ENCODE results near the gene EPB41L4B. TPM values are rescaled to one million over a fixed set of nuclear protein-coding genes. Genes with fewer than 3 reads are reported as not detected.
"Not testable (repeated sequence)": the region's sequence is repeated elsewhere in the genome, so short reads cannot be mapped to it uniquely, and the experiment has no call there.

The EPB41L4B gene
- total RNA-seq, result 1 to 10 TPM; 6.4 to 6.6 TPM
- 1.7 TPM for polyA plus RNA-seq (2013, experiment 1 of 2)
- polyA plus RNA-seq (2013, experiment 2 of 2), result 1.3 TPM
- long read RNA-seq, experiment 1, full-length matches to known transcripts, result 2 of 4 reads
- long read RNA-seq, experiment 1, partial matches to known transcripts, result 0 of 4 reads
- long read RNA-seq, experiment 1, other reads (novel, unspliced or antisense), result 2 of 4 reads
- long read RNA-seq, experiment 2, full-length matches to known transcripts, result 17 of 19 reads
- long read RNA-seq, experiment 2, partial matches to known transcripts, result 1 of 19 reads
- long read RNA-seq, experiment 2, other reads (novel, unspliced or antisense), result 1 of 19 reads
- long read RNA-seq, experiment 3, full-length matches to known transcripts, result 5 of 7 reads
- long read RNA-seq, experiment 3, partial matches to known transcripts, result 2 of 7 reads
- long read RNA-seq, experiment 3, other reads (novel, unspliced or antisense), result 0 of 7 reads
- long read RNA-seq, experiment 4, result 0 reads

DNA sequence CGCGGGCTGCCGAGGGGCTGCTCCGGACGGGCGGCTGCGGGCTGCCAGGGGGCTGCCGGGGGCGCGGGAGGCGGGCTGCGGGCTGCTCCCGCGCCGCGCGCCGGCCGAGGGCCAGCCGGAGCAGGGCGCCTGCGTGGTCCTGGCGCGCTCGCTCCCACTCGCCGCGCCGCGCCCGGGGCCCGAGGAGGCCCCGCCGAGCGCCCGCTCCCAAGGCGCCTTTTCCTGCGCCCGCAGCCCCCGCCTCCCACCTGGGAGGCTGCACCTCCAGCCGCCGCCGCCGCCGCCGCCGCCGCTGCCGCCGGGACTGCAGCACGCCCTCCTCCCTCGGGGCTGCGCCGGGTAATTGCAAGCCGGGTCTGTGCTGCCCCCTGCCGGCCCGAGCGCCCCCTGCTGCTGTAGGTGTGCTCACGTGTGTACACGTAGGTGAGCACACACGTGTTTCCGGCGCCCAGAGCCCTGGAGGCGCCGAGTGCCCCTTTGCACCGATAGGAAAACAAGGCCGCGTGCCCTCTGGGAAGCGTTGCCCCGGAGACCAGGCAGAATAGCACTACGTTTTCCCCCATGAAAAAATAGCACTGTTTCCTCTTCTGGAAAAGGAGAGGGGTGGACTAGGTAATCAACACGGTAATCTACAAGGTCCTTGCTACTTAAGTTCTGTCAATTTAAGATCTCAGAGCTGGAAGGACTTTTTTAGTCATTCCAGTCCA lies at the start of gene EPB41L4B:
EPB41L4B (minus strand) TSS at position 318 of the 707 bp plus-strand sequence. CDS start 613 bp downstream, outside the sequence.
- no peak within 1 kb of the TSS for H3K9ac ChIP-seq (ENCODE audit: extremely low read depth, low read length, poor library complexity, severe bottlenecking)
- H3K27ac ChIP-seq (ENCODE audit: low read depth, low read length), result no peak within 1 kb of the TSS
- Mint-ChIP-seq H3K27ac (no peak within 1 kb of the TSS), H3K36me3 (ENCODE audit: low read depth) (no peaks in the 10 kb centered on the region), H3K4me3 (peak within 1 kb of the TSS; percentile 68), H3K4me1 (peaks cover 14% of the 10 kb centered on the region), H3K27me3 (ENCODE audit: insufficient read depth) (peaks cover 32% of the 10 kb centered on the region), H3K9me3 (no peaks in the 10 kb centered on the region)
- H3K36me3 ChIP-seq (ENCODE audit: control insufficient read depth, insufficient read depth, low read length), result no peaks in the 10 kb centered on the region
- H3K4me3 ChIP-seq (ENCODE audit: low read length), result peak within 1 kb of the TSS; percentile 58
- TF ChIP-seq, protein P1, sequence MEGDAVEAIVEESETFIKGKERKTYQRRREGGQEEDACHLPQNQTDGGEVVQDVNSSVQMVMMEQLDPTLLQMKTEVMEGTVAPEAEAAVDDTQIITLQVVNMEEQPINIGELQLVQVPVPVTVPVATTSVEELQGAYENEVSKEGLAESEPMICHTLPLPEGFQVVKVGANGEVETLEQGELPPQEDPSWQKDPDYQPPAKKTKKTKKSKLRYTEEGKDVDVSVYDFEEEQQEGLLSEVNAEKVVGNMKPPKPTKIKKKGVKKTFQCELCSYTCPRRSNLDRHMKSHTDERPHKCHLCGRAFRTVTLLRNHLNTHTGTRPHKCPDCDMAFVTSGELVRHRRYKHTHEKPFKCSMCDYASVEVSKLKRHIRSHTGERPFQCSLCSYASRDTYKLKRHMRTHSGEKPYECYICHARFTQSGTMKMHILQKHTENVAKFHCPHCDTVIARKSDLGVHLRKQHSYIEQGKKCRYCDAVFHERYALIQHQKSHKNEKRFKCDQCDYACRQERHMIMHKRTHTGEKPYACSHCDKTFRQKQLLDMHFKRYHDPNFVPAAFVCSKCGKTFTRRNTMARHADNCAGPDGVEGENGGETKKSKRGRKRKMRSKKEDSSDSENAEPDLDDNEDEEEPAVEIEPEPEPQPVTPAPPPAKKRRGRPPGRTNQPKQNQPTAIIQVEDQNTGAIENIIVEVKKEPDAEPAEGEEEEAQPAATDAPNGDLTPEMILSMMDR (conservative IDR thresholded peaks at IDR 0.05), result peak; percentile 98
- H3K9me3 ChIP-seq (ENCODE audit: control insufficient read depth, low read length), result no peaks in the 10 kb centered on the region
- WGBS, 2 experiments (ENCODE audit: insufficient coverage in 1 of 2, insufficient read length in 1 of 2), result 2 to 3% methylated on average over 37 to 72 of the region's 72 CpGs
- DNase-seq, result peak; percentile 98
- peaks cover 22% of the 10 kb centered on the region for H3K27me3 ChIP-seq (ENCODE audit: control insufficient read depth, insufficient read depth, low read length, poor library complexity, severe bottlenecking)
- H3K4me1 ChIP-seq (ENCODE audit: control insufficient read depth, insufficient read depth, low read length), result no peaks in the 10 kb centered on the region

DNA sequence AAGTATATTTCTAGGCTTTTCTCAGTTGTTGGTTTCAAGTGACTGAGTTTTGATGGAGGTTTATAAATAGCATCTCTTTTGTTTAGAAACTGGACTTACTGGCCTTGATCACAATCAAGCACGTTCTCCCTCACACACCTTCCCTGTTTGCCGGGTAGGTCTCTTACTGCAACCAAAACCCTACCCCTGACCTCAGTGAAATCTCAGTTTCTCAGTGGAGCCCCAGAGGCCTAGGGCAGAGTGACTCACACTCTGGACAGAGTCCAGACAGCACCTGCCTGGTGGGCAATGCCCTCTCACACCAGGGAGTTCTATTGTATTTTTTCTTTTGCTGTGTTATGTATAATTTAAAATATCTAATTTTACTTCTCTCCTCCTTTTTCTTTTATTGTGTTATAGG lies 48.4 kb upstream of the EPB41L4B start:
- H3K27ac ChIP-seq (ENCODE audit: low read depth, low read length), result no peak overlapping the region
- H3K4me3 Mint-ChIP-seq, result no peak overlapping the region
- H3K27me3 Mint-ChIP-seq (ENCODE audit: insufficient read depth), result peaks cover 2% of the 10 kb centered on the region
- DNase-seq, result no peak
- H3K27me3 ChIP-seq (ENCODE audit: control insufficient read depth, insufficient read depth, low read length, poor library complexity, severe bottlenecking), result no peaks in the 10 kb centered on the region
- no peaks in the 10 kb centered on the region for H3K36me3 ChIP-seq (ENCODE audit: control insufficient read depth, insufficient read depth, low read length)
- no peak overlapping the region for H3K27ac Mint-ChIP-seq
- no peak overlapping the region for H3K9ac ChIP-seq (ENCODE audit: extremely low read depth, low read length, poor library complexity, severe bottlenecking)
- peaks cover 11% of the 10 kb centered on the region for H3K9me3 Mint-ChIP-seq
- H3K4me1 Mint-ChIP-seq, result no peaks in the 10 kb centered on the region
- H3K4me1 ChIP-seq (ENCODE audit: control insufficient read depth, insufficient read depth, low read length), result no peaks in the 10 kb centered on the region
- WGBS, 2 experiments (ENCODE audit: insufficient coverage in 1 of 2, insufficient read length in 1 of 2), result 94% methylated on average over 2 of the region's 2 CpGs; no CpG with 5 or more reads in 1 of the 2 experiments
- no peak overlapping the region for H3K4me3 ChIP-seq (ENCODE audit: low read length)
- no peaks in the 10 kb centered on the region for H3K9me3 ChIP-seq (ENCODE audit: control insufficient read depth, low read length)
- H3K36me3 Mint-ChIP-seq (ENCODE audit: low read depth), result no peaks in the 10 kb centered on the region
- TF ChIP-seq, protein P1 (conservative IDR thresholded peaks at IDR 0.05), result no peak

DNA sequence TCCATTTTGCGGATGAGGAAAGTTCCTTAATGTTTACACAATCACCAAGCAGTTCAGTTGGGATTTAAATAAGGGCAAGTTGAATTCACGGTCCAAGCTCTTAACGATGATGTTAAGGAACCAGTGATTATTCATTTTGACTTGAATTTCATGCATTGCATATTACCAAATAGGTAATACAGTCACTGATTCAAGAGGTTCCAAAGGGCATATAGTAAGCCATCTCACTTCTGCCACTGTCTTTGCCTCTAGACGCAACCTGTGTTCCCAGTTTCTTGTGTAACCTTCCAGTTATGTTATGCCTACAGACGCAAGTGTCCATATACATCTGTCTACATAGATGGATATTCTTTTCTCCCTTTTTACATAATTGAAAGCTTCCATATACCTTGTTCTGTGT lies 39.9 kb upstream of the EPB41L4B start:
- no peak for DNase-seq
- Histone ChIP-seq H3K9me3 (ENCODE audit: control insufficient read depth, low read length) (no peaks in the 10 kb centered on the region), H3K4me3 (ENCODE audit: low read length) (no peak overlapping the region), H3K4me1 (ENCODE audit: control insufficient read depth, insufficient read depth, low read length) (no peaks in the 10 kb centered on the region), H3K27ac (ENCODE audit: low read depth, low read length) (no peak overlapping the region), H3K36me3 (ENCODE audit: control insufficient read depth, insufficient read depth, low read length) (no peaks in the 10 kb centered on the region), H3K9ac (ENCODE audit: extremely low read depth, low read length, poor library complexity, severe bottlenecking) (no peak overlapping the region), H3K27me3 (ENCODE audit: control insufficient read depth, insufficient read depth, low read length, poor library complexity, severe bottlenecking) (no peaks in the 10 kb centered on the region)
- 92 to 97% methylated on average over 1 to 5 of the region's 5 CpGs for WGBS, 2 experiments (ENCODE audit: insufficient coverage in 1 of 2, insufficient read length in 1 of 2)
- Mint-ChIP-seq H3K36me3 (ENCODE audit: low read depth) (no peaks in the 10 kb centered on the region), H3K27me3 (ENCODE audit: insufficient read depth) (peaks cover 10% of the 10 kb centered on the region), H3K4me1 (no peaks in the 10 kb centered on the region), H3K27ac (no peak overlapping the region), H3K9me3 (peaks cover 8% of the 10 kb centered on the region), H3K4me3 (no peak overlapping the region)
- TF ChIP-seq, protein P1 (conservative IDR thresholded peaks at IDR 0.05), result no peak

DNA sequence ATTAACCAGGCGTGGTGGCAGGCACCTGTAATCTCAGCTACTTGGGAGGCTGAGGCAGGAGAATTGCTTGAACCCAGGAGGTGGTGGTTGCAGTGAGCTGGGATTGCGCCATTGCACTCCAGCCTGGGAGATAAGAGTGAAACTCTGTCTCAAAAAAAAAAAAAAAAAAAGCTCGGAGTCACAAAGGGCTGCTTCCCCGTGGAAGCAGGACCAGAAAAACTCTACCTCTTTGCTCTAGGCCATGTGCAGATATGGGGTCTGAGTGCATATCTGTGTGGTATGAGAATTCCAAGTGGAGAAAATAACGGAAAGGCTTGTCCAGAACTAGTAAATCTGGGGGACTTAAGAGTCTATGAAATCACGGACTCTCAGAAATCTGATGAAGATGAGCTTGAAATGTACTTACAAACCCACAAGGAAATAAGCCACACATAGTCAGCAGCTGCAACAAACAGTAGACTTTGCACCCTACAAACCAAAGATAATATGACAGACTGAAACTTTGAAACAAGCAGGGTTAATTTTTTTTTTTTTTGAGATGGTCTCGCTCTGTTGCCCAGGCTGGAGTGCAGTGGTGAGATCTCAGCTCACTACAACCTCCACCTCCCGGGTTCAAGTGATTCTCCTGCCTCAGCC lies 38.2 kb upstream of the EPB41L4B start:
- H3K27me3 ChIP-seq (ENCODE audit: control insufficient read depth, insufficient read depth, low read length, poor library complexity, severe bottlenecking); H3K36me3 ChIP-seq (ENCODE audit: control insufficient read depth, insufficient read depth, low read length); H3K27ac ChIP-seq (ENCODE audit: low read depth, low read length); H3K36me3 Mint-ChIP-seq (ENCODE audit: low read depth); H3K4me1 Mint-ChIP-seq; DNase-seq; H3K9me3 Mint-ChIP-seq; H3K4me3 ChIP-seq (ENCODE audit: low read length); H3K4me3 Mint-ChIP-seq; H3K9ac ChIP-seq (ENCODE audit: extremely low read depth, low read length, poor library complexity, severe bottlenecking); H3K4me1 ChIP-seq (ENCODE audit: control insufficient read depth, insufficient read depth, low read length); H3K9me3 ChIP-seq (ENCODE audit: control insufficient read depth, low read length); H3K27ac Mint-ChIP-seq; H3K27me3 Mint-ChIP-seq (ENCODE audit: insufficient read depth): not testable (repeated sequence)
- 93 to 96% methylated on average over 4 to 7 of the region's 8 CpGs for WGBS, 2 experiments (ENCODE audit: insufficient coverage in 1 of 2, insufficient read length in 1 of 2)
